Measurements from ENCODE around the gene EIF2AK3. TPM values are rescaled to one million over a fixed set of nuclear protein-coding genes. Genes with fewer than 3 reads are reported as not detected.
A peak's percentile ranks its signal among the peaks of the same experiment; 100 is the strongest.

EIF2AK3 gene
- total RNA-seq, 1 experiment from 2014 or later = 26.8 TPM

DNA sequence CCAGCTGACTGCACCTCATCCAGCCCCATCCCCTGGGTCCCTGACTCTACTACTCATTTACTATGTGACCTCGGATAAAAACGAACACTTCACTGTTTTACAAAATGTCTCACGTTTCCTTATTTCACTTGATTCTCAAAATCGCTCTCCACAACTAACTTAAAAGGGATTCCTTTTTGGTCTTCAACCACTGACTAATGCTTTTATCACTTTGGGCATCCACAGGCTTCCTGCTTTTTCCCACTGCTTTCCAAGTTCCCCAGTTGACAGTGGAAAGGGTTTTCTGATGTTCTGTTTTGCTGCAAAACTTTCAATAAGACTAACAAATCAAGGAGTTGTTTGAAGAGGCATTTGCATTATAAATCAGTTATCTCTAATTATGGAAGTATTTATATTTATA lies 24.1 kb downstream of the EIF2AK3 start:
- TF ChIP-seq, protein P1, sequence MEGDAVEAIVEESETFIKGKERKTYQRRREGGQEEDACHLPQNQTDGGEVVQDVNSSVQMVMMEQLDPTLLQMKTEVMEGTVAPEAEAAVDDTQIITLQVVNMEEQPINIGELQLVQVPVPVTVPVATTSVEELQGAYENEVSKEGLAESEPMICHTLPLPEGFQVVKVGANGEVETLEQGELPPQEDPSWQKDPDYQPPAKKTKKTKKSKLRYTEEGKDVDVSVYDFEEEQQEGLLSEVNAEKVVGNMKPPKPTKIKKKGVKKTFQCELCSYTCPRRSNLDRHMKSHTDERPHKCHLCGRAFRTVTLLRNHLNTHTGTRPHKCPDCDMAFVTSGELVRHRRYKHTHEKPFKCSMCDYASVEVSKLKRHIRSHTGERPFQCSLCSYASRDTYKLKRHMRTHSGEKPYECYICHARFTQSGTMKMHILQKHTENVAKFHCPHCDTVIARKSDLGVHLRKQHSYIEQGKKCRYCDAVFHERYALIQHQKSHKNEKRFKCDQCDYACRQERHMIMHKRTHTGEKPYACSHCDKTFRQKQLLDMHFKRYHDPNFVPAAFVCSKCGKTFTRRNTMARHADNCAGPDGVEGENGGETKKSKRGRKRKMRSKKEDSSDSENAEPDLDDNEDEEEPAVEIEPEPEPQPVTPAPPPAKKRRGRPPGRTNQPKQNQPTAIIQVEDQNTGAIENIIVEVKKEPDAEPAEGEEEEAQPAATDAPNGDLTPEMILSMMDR (IDR thresholded peaks at IDR 0.05; ENCODE audit: insufficient read depth in 1 of 2, low read depth in 1 of 2, low read length in 1 of 2, severe bottlenecking in 1 of 2, unreplicated experiment in 1 of 2) = no peak
- H3K4me3 Mint-ChIP-seq (ENCODE audit: unreplicated experiment) = no peak overlapping the region
- Histone ChIP-seq H3K4me3 (ENCODE audit: low read depth, low read length) (no peak overlapping the region), H3K36me3 (ENCODE audit: control insufficient read depth, insufficient read depth, low read length) (no peaks in the 10 kb centered on the region), H3K27me3 (replicated peaks; ENCODE audit: control insufficient read depth, insufficient read depth, low read length) (no peaks in the 10 kb centered on the region), H3K4me1 (peaks cover 19% of the 10 kb centered on the region), H3K9me3 (no peaks in the 10 kb centered on the region)
- H3K36me3 Mint-ChIP-seq (ENCODE audit: insufficient read depth, unreplicated experiment) = peaks cover 5% of the 10 kb centered on the region
- ChIA-PET POLR2A (no interaction called here), CTCF (no interaction called here)
- no TSS peak for BruUV-seq (replicated peaks)
- no peaks in the 10 kb centered on the region for H3K9me3 Mint-ChIP-seq (ENCODE audit: unreplicated experiment)
- intact Hi-C loops (cut with micrococcal nuclease; ENCODE audit: unreplicated experiment) = no loop called here
- H3K27ac Mint-ChIP-seq (ENCODE audit: unreplicated experiment) = no peak overlapping the region
- H3K27me3 Mint-ChIP-seq (ENCODE audit: insufficient read depth, unreplicated experiment) = no peaks in the 10 kb centered on the region
- no peak for DNase-seq
- H3K4me1 Mint-ChIP-seq (ENCODE audit: low read depth, unreplicated experiment) = peaks cover 25% of the 10 kb centered on the region

DNA sequence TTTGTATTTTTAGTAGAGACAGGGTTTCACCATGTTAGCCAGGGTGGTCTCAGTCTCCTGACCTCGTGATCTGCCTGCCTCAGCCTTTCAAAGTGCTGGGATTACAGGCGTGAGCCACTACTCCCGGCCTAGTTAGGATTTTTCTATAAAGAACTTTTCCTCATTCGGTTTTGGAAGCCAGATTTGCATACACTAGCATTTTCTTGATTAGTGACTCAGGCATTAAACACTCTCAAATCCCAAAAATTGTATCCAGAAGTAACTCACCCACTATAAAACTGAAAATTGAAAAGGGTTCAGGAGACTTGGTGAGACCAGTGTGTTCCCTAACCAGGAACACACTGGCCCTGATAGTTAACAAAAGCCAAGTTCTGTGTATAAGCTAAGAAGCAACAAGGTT lies 25.2 kb downstream of the EIF2AK3 start:
- ChIA-PET POLR2A (no interaction called here), CTCF (no interaction called here)
- Mint-ChIP-seq H3K4me3 (ENCODE audit: unreplicated experiment) (no peak overlapping the region), H3K27ac (ENCODE audit: unreplicated experiment) (no peak overlapping the region), H3K36me3 (ENCODE audit: insufficient read depth, unreplicated experiment) (peaks cover 5% of the 10 kb centered on the region), H3K4me1 (ENCODE audit: low read depth, unreplicated experiment) (peaks cover 25% of the 10 kb centered on the region), H3K9me3 (ENCODE audit: unreplicated experiment) (no peaks in the 10 kb centered on the region), H3K27me3 (ENCODE audit: insufficient read depth, unreplicated experiment) (no peaks in the 10 kb centered on the region)
- TF ChIP-seq, protein P1 (IDR thresholded peaks at IDR 0.05; ENCODE audit: insufficient read depth in 1 of 2, low read depth in 1 of 2, low read length in 1 of 2, severe bottlenecking in 1 of 2, unreplicated experiment in 1 of 2) = no peak
- intact Hi-C loops (cut with micrococcal nuclease; ENCODE audit: unreplicated experiment) = no loop called here
- H3K4me3 ChIP-seq (ENCODE audit: low read depth, low read length) = no peak overlapping the region
- BruUV-seq (replicated peaks) = no TSS peak
- no peak for DNase-seq
- no peaks in the 10 kb centered on the region for H3K36me3 ChIP-seq (ENCODE audit: control insufficient read depth, insufficient read depth, low read length)
- H3K27me3 ChIP-seq (replicated peaks; ENCODE audit: control insufficient read depth, insufficient read depth, low read length) = no peaks in the 10 kb centered on the region
- peaks cover 19% of the 10 kb centered on the region for H3K4me1 ChIP-seq
- no peaks in the 10 kb centered on the region for H3K9me3 ChIP-seq

DNA sequence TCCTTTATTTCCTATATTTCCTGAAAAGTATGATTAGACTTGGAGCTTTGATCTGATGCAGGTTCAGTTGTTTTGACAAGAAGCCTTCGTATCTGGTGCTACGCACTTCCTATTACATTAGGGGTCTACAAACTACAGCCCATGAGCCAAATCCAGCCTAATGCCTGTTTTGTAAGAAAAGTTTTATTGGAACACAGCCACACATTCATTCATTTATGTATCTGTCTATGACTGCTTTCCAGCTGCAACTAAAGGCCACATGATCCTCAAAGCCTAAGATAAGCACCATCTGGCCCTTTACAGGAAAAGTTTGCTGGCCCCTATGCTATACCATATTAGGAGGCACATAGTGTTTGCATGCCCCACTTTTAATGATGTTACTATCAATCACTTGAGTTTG lies 26.0 kb downstream of the EIF2AK3 start:
- Histone ChIP-seq H3K36me3 (ENCODE audit: control insufficient read depth, insufficient read depth, low read length) (no peaks in the 10 kb centered on the region), H3K4me3 (ENCODE audit: low read depth, low read length) (no peak overlapping the region), H3K9me3 (no peaks in the 10 kb centered on the region), H3K27me3 (replicated peaks; ENCODE audit: control insufficient read depth, insufficient read depth, low read length) (no peaks in the 10 kb centered on the region), H3K4me1 (peaks cover 23% of the 10 kb centered on the region)
- ChIA-PET CTCF (interaction anchor here (0.7 kb wide), 1 partner anchor 50 kb away, joined by 3 read pairs; no protein-coding TSS in a partner anchor), POLR2A (no interaction called here)
- Mint-ChIP-seq H3K4me1 (ENCODE audit: low read depth, unreplicated experiment) (peaks cover 31% of the 10 kb centered on the region), H3K36me3 (ENCODE audit: insufficient read depth, unreplicated experiment) (no peaks in the 10 kb centered on the region), H3K9me3 (ENCODE audit: unreplicated experiment) (no peaks in the 10 kb centered on the region), H3K27me3 (ENCODE audit: insufficient read depth, unreplicated experiment) (no peaks in the 10 kb centered on the region), H3K27ac (ENCODE audit: unreplicated experiment) (peak overlapping the region; percentile 19), H3K4me3 (ENCODE audit: unreplicated experiment) (no peak overlapping the region)
- BruUV-seq (replicated peaks) = no TSS peak
- TF ChIP-seq, protein P1 (IDR thresholded peaks at IDR 0.05; ENCODE audit: insufficient read depth in 1 of 2, low read depth in 1 of 2, low read length in 1 of 2, severe bottlenecking in 1 of 2, unreplicated experiment in 1 of 2) = no peak
- intact Hi-C loops (cut with micrococcal nuclease; ENCODE audit: unreplicated experiment) = loop anchor here (2.0 kb wide), 1 partner anchor 18 kb away; no protein-coding TSS in a partner anchor
- DNase-seq = no peak

All from Caco-2 (cell line).